NCI-H146 treated with DMSO at 0.1 percent for 48 hours (cell line): ENCODE measurements around the gene TMEM43.
"Not testable (repeated sequence)": the region's sequence is repeated elsewhere in the genome, so short reads cannot be mapped to it uniquely, and the experiment has no call there.

ENCODE experiments used
- DNase-seq: peaks from one replicate; lab custom pipeline; 2025; ENCODE audit not compliant: unreplicated experiment; lab: John Stamatoyannopoulos, UW

Gene TMEM43, protein sequence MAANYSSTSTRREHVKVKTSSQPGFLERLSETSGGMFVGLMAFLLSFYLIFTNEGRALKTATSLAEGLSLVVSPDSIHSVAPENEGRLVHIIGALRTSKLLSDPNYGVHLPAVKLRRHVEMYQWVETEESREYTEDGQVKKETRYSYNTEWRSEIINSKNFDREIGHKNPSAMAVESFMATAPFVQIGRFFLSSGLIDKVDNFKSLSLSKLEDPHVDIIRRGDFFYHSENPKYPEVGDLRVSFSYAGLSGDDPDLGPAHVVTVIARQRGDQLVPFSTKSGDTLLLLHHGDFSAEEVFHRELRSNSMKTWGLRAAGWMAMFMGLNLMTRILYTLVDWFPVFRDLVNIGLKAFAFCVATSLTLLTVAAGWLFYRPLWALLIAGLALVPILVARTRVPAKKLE

GRCh38 chr3:14124615-14125192, at the start of gene TMEM43, which contains the start of gene CHCHD4:
TMEM43 (plus strand) TSS chr3:14125052; CDS start chr3:14125194, 142 bp downstream.
CHCHD4 (minus strand) TSS chr3:14124870; CDS start chr3:14124676, 194 bp downstream.
- peak; percentile 94 for DNase-seq

- not testable (repeated sequence) for DNase-seq
Measured at GRCh38 chr3:14075233-14075632, 49.6 kb upstream of the TMEM43 start.

DNA sequence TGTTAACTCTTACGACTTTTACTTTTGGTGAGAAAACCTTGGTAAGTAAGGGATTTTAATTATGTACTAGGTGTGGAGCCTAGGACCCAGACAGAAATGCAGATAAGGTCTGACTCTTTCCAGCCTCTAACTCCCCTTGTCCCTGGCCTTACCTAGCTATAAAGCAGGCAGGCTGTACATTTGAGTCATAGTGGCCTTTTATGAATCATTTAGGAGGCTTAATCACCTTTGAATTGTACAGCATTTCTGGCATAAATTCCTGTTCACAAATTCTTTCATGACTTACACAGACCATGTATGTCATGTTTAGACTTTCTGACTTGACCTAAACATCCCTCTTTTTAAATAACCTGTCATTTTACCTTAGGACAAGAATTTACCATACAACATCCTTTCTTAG, 47.5 kb upstream of the TMEM43 start:
- no peak for DNase-seq

DNA sequence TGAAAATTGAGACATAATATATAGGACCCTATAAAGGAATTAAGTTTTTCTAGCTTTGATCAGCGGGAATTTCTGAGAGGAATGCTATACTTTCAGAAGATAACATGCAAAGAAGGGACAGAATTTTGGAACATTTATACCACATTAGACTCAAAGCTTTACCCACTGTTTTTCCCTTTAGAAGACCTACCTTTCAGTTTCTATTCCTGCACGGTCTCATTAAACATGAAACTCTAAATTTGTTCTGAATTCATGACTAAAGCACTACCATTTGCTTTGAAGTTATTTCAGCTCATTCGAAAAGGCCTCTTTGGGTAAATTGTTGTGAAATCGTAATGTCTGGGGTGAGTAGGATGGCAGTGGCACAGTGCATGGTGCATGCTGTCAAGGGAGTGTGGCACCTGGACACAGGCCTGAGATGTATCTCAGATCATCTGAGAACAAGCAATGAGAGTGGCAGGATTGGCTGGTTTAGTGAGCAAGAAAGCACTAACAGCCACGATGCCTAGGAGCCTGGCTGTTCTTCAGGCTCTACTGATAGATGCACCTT, 42.7 kb upstream of the TMEM43 start:
- DNase-seq, result no peak

DNA sequence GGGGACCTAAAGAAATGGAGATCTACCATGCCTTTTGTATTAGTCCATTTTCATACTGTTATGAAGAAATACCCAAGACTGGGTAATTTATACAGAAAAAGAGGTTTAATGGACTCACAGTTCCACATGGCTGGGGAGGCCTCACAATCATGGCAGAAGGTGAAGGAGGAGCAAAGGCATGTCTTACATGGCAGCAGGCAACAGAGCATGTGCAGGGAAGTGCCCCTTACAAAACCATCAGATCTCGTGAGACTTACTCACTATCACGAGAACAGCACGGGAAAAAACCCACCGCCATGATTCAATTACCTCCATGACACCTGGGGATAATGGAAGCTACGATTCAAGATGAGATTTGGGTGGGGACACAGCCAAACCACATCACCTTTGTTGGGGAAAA, 37.4 kb upstream of the TMEM43 start:
- DNase-seq, result not testable (repeated sequence)

DNA sequence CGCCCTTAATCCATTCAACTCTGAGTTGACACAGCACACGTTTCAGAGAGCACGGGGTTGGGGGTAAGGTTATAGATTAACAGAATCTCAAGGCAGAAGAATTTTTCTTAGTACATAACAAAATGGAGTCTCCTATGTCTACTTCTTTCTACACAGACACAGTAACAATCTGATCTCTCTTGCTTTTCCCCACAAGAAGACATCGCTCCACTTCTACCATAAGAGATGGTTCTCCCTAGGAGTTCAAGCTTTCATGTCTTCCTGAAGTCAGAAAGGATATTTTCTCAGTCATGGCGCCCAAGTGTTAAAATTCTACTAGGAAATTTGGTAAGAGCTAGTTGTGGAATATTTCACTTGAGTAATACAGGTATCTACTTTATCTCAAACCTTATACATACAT, 32.9 kb upstream of the TMEM43 start:
- DNase-seq, result not testable (repeated sequence)

- DNase-seq, result no peak
Measured at GRCh38 chr3:14092464-14092863, 32.4 kb upstream of the TMEM43 start.

DNA sequence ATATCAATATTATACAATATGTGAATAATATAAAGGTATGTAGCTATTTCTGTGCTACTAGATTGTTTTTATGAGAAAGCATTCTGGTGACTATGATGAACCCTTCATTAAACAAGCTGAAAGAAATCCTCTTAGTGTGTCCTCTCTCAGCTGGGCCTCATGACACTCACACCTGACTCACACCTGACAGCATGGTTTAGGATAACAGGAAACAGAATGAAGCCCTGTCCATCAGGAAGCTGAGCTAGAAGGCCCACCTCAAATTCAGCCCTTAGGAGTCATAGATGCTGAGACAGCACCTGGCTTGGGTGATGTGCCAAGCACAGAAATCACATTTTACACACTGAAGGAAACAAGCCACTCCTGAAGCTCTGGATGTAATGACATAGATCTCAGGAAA, 31.0 kb upstream of the TMEM43 start:
- no peak for DNase-seq

DNA sequence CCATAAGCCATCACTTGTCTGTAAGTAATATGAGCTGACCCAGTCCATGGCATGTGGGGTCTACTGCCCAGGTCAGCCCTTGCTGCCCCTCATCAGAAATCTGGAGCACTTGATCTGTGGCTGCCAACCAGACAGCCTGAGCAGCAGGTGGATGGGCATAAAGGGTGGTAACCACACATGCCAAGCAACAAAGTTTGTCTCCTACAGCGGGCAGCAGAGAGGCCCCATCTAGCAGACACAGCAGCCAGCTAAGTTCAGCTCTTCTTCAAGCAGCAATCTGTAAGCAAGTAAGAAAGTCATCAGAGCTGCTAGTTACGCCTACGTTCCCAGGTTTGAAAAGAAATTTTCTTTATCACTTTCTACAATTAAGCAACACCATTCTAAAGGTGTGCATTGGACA, 28.1 kb upstream of the TMEM43 start:
- no peak for DNase-seq

GRCh38 chr3:14097616-14098391, 27.0 kb upstream of the TMEM43 start:
- no peak for DNase-seq

GRCh38 chr3:14109821-14110220, 15.0 kb upstream of the TMEM43 start:
- DNase-seq, result not testable (repeated sequence)

DNA sequence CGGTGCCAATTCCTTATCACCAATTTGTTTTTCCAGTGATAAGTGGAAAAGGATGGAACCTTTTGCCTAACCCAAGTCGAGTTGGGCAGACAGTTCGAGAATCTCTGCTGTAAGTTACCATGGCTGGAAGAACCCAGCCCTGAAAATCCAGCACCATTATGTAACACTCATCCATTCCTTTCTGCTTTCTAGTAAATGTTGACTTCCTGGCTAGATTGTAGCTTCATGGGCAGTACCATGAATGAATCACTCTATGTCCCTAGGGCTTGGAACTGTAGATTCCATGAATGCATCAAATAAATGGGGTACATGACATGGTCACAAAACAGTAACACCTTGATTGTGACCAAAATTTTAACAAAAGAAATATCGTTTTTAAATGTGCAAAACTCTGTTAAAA, 14.2 kb upstream of the TMEM43 start:
- no peak for DNase-seq

DNA sequence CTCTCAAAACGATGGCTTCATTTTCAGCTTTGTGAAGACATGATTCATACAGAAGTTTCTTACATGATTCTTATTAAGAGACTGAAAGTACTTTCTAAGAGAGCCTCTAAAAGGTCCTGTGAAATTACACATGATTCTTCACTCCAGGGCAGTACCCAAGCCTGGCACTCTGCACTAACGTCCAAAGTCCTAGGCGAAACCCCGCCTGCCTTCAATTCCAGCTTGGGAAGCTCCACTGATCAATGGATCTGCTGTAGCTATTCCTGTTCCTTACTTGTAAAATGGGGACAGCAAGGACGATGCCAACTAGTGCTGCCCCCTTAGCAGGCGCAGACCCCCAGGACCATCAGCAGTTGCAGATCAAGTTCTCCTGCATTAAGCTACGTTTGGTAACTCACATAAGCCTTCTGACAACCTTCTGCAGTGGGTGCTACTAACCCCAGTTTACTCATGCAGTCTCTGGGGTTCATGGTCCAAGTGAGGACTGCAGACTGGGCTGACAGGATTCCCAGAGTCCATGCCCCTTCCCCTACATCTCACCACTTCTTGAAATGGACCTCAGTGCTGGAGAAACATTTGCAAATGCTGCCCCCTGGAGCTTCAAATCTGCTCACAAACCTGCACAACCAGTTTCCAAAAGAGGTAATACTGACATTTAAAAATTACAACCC, 10.8 kb upstream of the TMEM43 start:
- no peak for DNase-seq

DNA sequence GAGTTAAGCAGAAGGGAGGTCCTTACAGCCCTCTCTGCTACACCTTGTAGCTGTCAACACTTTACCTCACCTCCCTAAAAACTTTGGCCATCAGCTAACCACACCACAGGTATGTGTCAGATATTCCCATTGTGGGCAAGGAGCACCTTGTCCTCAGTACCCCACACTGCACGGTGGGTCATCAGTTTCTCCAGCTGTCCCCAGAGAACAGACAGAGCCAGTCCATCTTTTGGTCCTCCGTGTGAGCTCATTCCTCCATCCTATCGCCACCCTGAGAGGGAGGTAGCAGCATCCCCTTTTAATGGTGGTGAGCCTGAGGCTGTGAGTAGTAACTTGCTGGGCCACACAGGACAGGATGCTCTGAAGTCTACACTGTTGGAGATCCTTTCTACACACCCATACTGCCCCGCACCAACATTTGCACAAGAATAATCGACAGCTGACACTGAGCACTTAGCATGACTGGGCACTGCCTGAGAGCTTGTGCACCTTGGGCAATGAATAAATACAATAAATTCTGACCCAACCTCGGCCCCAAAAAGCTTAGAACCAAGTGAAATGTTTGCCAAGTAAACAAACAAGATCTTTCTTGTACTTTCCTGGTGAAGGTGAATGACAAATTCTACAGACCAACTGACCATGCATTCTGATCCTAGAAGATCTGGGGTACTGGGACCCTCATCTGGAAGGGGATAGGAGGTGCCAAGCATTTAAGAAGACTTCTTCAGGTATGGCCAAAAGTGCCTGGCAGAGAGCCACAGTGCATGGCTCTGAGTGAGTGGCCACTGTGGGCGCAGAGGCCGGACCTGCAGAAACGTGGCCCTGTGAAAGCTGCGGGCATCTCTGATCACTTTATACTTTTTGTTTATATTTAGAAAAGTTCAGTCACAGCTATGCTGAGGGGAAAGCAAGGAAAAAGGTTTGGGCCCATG, 7.1 kb upstream of the TMEM43 start:
- no peak for DNase-seq

DNA sequence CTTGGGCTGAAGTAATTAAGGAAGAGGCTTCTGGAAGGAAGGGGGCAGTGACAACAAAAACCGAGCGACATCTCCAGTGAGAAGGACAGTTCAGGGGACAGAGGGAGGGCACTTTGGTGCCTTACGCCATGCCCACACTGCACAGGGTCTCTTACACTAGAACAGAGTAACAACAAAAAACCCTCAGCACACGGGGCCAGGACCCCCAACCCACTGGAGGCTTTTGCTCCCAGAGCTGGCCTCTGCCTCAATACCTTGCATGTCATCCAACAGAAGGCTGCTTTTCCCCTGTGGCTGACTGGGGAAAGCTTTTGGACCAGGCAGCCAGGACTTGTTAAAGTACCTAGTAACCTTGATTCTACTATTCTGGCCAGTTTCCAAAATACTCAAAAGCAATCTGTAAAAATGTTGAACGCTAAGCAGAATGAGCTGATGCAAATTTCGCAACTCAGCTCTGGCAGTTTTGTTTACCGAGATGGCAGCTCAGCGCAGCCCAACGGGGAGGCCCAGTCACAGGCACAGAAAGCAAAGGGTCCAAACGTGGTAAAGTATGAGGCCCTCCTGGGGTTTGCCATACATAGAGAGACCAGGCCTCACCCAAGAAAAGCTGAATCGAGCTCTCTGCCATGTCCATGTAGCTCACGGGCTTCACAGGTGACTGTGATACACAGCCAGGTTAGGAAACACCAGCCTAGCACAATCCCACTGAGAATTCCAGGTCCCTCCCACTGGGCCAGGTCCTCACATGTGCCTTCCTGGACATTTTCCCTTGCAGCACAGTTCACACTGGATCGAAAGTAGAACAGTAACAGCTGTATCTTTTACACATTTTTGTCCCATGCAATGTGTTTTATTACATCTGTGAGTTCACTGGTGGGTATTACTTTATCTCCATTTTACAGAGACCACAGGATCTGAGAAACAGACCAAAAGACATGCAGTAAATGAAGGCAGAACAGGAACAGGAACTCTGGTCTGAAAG, 6.2 kb upstream of the TMEM43 start:
- no peak for DNase-seq

GRCh38 chr3:14119651-14120050, 5.2 kb upstream of the TMEM43 start:
- no peak for DNase-seq

DNA sequence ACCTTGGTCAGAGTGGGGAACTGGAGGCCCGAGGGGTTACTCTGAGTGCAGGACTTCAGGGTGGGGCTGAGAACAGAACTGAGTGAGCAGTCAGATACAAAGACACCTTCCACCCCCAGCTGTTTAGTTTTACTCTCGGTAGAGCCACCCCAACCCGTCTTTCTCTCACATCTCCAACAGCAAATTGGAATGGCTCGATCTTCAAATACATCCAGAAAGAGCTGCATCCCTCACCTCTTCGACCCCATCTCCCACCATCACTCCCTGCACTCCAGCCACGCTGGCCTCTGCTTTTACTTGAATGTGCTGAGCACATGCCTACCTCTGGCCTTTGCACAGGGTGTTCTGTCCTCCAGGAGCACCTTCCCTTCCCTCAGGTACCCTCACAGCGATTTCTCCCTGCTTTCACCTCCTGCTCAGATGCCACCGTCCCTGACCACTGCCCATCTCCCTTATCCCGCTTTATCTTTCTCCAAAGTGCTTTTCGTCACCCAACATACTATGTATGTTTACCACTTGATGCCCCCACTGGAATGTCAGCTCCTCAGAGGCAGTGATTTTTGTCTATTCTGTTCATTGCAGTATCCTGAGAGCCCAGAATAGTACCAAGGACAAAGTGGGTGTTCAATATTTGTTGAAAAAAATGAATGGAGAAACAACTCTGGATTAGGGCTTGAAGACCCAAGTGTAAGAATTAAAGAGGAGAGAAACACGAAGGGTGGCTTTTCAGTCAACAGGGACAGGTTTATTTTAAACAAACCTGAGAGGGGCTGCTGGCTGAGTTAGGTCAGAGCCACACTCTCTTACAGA, 4.5 kb upstream of the TMEM43 start:
- no peak for DNase-seq

GRCh38 chr3:14120921-14121448, 3.9 kb upstream of the TMEM43 start:
- DNase-seq, result not testable (repeated sequence)
